SU-DHL-6 (cell line): ENCODE data around the gene XPNPEP2.

Experiments used
- H2AFZ ChIP-seq: fragments of 200-600 bp; sonication (generic); 2 replicates; pipeline ENCODE4 v1.6.1; 2014; ENCODE audit warnings: low read depth, mild to moderate bottlenecking, moderate library complexity, mixed read lengths, antibody characterized with exemption, low read length; ENCODE audit not compliant: severe bottlenecking
- H3F3A ChIP-seq: fragments of 200-600 bp; shearing (Covaris generic); 2 replicates; pipeline ENCODE4 v1.6.0; 2016; ENCODE audit warnings: antibody characterized with exemption, mild to moderate bottlenecking; ENCODE audit not compliant: insufficient read depth
- H3K27ac ChIP-seq: fragments of 200-600 bp; sonication (generic); 2 replicates; pipeline ENCODE4 v1.5.1; 2016; ENCODE audit warnings: low read depth, mild to moderate bottlenecking, low read length, moderate library complexity, mixed read lengths
- H3K27me3 ChIP-seq: fragments of 200-600 bp; sonication (generic), shearing (Covaris generic); 2 replicates; pipeline ENCODE4 v1.6.0; 2014; ENCODE audit warnings: mild to moderate bottlenecking, low read length
- H3K36me3 ChIP-seq: fragments of 200-600 bp; sonication (generic); 2 replicates; pipeline ENCODE4 v1.6.1; 2014; ENCODE audit warnings: mild to moderate bottlenecking, low read length, mixed read lengths
- H3K4me2 ChIP-seq: fragments of 300-600, 200-600 bp; shearing (Covaris generic), sonication (generic); 2 replicates; pipeline ENCODE4 v1.6.0; 2014; ENCODE audit warnings: low read length, low read depth, mild to moderate bottlenecking; ENCODE audit not compliant: poor library complexity, severe bottlenecking
- H3K4me3 ChIP-seq: fragments of 200-600 bp; sonication (generic); 2 replicates; pipeline ENCODE4 v1.5.1; 2014; ENCODE audit warnings: antibody characterized with exemption, low read length, mild to moderate bottlenecking, mixed read lengths; ENCODE audit not compliant: insufficient read depth, poor library complexity, severe bottlenecking
- H3K79me2 ChIP-seq: fragments of 200-600 bp; sonication (generic); 2 replicates; pipeline ENCODE4 v1.6.1; 2014; ENCODE audit warnings: mild to moderate bottlenecking, low read length, moderate library complexity; ENCODE audit not compliant: insufficient read depth
- H3K9ac ChIP-seq: fragments of 200-600 bp; sonication (generic); 2 replicates; pipeline ENCODE4 v1.7.0; 2014; ENCODE audit warnings: mild to moderate bottlenecking, low read length
- H3K9me2 ChIP-seq: fragments of 200-600 bp; sonication (generic); replicated peaks from 2 replicates; pipeline ENCODE4 v1.6.1; 2014; ENCODE audit warnings: low read length; ENCODE audit not compliant: insufficient read depth
- H3K9me3 ChIP-seq: fragments of 200-600 bp; sonication (generic); 2 replicates; pipeline ENCODE4 v1.6.1; 2014; ENCODE audit warnings: low read length, mixed read lengths; ENCODE audit not compliant: insufficient read depth
- H4K20me1 ChIP-seq: fragments of 200-600 bp; sonication (generic); 2 replicates; pipeline ENCODE4 v1.6.1; 2014; ENCODE audit warnings: low read depth, mild to moderate bottlenecking, antibody characterized with exemption, low read length, moderate library complexity, mixed read lengths
- CTCF ChIP-seq: fragments of 200-600 bp; sonication (generic); IDR thresholded peaks from one replicate; pipeline ENCODE4 v1.5.1; 2017; ENCODE audit warnings: antibody characterized with exemption, mild to moderate bottlenecking, low read length, moderate library complexity; ENCODE audit not compliant: insufficient read depth, poor library complexity, severe bottlenecking
- EZH2phosphoT487 ChIP-seq: fragments of 200-600 bp; sonication (generic), shearing (Covaris generic); conservative IDR thresholded peaks from 2 replicates; pipeline ENCODE4 v1.6.1; 2018; ENCODE audit warnings: mild to moderate bottlenecking, antibody characterized with exemption, low read length, moderate library complexity, mixed read lengths

Gene XPNPEP2

GRCh38 chrX:129700536-129700935 is 38.2 kb upstream of the XPNPEP2 start:
- Histone ChIP-seq H3K79me2 (no peaks in the 10 kb centered on the region), H3F3A (no peaks in the 10 kb centered on the region), H3K36me3 (no peaks in the 10 kb centered on the region), H3K27ac (no peak overlapping the region), H3K4me2 (no peak overlapping the region), H3K27me3 (no peaks in the 10 kb centered on the region), H3K9me2 (no peaks in the 10 kb centered on the region), H4K20me1 (no peaks in the 10 kb centered on the region), H3K9me3 (no peaks in the 10 kb centered on the region), H3K9ac (no peak overlapping the region), H2AFZ (no peak overlapping the region), H3K4me3 (no peak overlapping the region)
- TF ChIP-seq EZH2phosphoT487 = no peak
- TF ChIP-seq CTCF = no peak

- H3K27me3 ChIP-seq = no peaks in the 10 kb centered on the region
- no peak overlapping the region for H3K4me2 ChIP-seq
- no peak overlapping the region for H2AFZ ChIP-seq
- H3K79me2 ChIP-seq = no peaks in the 10 kb centered on the region
- H3K9me2 ChIP-seq = no peaks in the 10 kb centered on the region
- H3K4me3 ChIP-seq = no peak overlapping the region
- no peaks in the 10 kb centered on the region for H3K9me3 ChIP-seq
- no peak for TF ChIP-seq CTCF
- TF ChIP-seq EZH2phosphoT487 = no peak
- no peaks in the 10 kb centered on the region for H3K36me3 ChIP-seq
- no peak overlapping the region for H3K27ac ChIP-seq
- H3F3A ChIP-seq = no peaks in the 10 kb centered on the region
- no peak overlapping the region for H3K9ac ChIP-seq
- no peaks in the 10 kb centered on the region for H4K20me1 ChIP-seq
Observed at GRCh38 chrX:129701624-129702069, 37.1 kb upstream of the XPNPEP2 start.

GRCh38 chrX:129704491-129704890 is 34.3 kb upstream of the XPNPEP2 start:
- no peak for TF ChIP-seq EZH2phosphoT487
- H3K27me3 ChIP-seq = no peaks in the 10 kb centered on the region
- H3K9me2 ChIP-seq = no peaks in the 10 kb centered on the region
- no peak overlapping the region for H3K9ac ChIP-seq
- no peak overlapping the region for H3K27ac ChIP-seq
- no peaks in the 10 kb centered on the region for H3K79me2 ChIP-seq
- no peak overlapping the region for H3K4me2 ChIP-seq
- no peaks in the 10 kb centered on the region for H4K20me1 ChIP-seq
- H2AFZ ChIP-seq = no peak overlapping the region
- H3F3A ChIP-seq = no peaks in the 10 kb centered on the region
- H3K4me3 ChIP-seq = no peak overlapping the region
- no peaks in the 10 kb centered on the region for H3K9me3 ChIP-seq
- H3K36me3 ChIP-seq = no peaks in the 10 kb centered on the region

GRCh38 chrX:129705377-129705925 is 33.3 kb upstream of the XPNPEP2 start:
- no peak overlapping the region for H3K9ac ChIP-seq
- no peak for TF ChIP-seq EZH2phosphoT487
- TF ChIP-seq CTCF = no peak
- no peaks in the 10 kb centered on the region for H3K9me2 ChIP-seq
- H3K27ac ChIP-seq = no peak overlapping the region
- H3F3A ChIP-seq = no peaks in the 10 kb centered on the region
- no peaks in the 10 kb centered on the region for H3K36me3 ChIP-seq
- no peak overlapping the region for H3K4me3 ChIP-seq
- H3K4me2 ChIP-seq = no peak overlapping the region
- no peaks in the 10 kb centered on the region for H4K20me1 ChIP-seq
- H2AFZ ChIP-seq = no peak overlapping the region
- H3K9me3 ChIP-seq = no peaks in the 10 kb centered on the region
- no peaks in the 10 kb centered on the region for H3K27me3 ChIP-seq
- no peaks in the 10 kb centered on the region for H3K79me2 ChIP-seq
